LNCAP (cell line): ENCODE results near the gene MCM3.

Source experiments
- TF ChIP-seq, protein P1 (sequence below): fragments of 450-650 bp; IDR thresholded peaks from 2 replicates; pipeline ENCODE4 v1.5.1; 2017; ENCODE audit warnings: mild to moderate bottlenecking

Gene MCM3

DNA sequence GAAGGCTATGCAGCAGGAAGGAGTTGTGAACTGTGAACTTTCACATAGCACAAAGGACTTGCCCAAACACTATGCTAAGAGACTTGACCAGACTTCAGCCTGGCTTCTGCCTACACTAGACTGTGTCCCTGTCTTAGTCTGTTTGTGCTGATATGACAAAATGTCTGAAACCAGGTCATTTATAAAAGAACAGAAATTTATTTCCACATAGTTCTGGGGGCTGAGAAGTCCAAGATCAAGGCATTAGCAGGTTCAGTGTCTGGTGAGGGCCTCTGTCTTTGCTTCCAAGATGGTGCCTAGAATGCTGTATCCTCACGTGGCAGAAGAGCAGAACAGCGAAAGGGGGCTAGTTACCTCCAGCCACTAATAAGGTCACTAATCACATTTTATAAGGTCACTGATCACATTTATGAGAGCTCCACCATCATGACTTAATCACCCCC lies 16.0 kb upstream of the MCM3 start:
- TF ChIP-seq, protein P1, sequence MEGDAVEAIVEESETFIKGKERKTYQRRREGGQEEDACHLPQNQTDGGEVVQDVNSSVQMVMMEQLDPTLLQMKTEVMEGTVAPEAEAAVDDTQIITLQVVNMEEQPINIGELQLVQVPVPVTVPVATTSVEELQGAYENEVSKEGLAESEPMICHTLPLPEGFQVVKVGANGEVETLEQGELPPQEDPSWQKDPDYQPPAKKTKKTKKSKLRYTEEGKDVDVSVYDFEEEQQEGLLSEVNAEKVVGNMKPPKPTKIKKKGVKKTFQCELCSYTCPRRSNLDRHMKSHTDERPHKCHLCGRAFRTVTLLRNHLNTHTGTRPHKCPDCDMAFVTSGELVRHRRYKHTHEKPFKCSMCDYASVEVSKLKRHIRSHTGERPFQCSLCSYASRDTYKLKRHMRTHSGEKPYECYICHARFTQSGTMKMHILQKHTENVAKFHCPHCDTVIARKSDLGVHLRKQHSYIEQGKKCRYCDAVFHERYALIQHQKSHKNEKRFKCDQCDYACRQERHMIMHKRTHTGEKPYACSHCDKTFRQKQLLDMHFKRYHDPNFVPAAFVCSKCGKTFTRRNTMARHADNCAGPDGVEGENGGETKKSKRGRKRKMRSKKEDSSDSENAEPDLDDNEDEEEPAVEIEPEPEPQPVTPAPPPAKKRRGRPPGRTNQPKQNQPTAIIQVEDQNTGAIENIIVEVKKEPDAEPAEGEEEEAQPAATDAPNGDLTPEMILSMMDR, result no peak

DNA sequence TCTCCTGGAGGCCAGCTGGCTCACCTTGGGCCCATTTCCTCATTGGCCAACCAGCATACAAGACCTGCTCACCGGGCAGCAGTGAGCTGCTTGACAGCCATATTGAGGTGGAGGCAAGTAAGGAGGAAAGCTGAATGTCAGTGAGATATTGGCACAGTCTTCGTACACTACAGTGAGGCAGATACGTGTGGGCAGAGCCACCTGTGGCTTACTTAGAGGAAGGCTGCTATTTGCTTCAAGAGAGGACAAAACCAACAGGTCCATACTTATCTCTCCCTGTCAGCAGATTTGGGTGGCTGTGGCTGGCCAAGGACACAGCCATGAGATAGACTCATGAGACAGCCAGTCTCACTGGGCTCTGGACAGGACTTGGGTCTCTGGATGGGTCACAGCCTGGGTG lies 15.1 kb upstream of the MCM3 start:
- TF ChIP-seq, protein P1, result no peak

DNA sequence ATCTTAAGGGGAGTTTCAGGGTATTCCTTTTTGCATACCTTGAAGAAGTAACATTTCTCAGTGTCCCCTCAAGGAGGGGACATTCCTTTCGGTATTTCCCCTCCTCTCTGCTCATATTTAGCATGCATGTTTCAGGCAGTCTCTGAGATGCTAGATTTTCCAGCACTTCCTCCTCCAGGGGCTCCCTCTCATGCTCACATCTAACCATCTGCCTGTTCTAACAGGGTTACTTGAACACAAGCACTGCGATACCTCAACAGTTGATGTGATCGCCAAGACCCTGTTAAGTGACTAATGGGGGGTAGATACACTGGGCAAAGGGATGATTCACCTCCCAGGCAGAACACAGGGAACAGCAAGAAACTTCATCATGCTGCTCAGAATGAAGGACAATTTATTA lies 12.9 kb upstream of the MCM3 start:
- TF ChIP-seq, protein P1, result no peak

DNA sequence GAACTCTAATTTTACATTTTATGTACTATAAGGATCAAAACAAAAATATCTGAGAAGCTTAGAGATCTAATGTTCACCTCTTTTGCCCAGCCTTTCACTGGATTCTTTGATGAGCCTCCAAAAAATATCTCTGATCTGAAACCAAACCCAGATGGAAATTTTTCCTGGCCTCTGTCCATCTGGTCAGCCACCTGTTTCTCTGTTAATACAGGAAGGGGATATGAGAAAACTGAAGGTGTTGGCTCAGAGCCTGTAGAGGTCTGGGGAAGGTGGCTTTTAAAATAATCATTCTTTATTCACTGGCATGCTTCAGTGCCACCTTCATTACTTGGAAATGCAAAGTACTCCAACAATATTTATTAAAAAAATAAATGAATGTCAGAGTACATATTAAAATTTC lies 8.5 kb upstream of the MCM3 start:
- TF ChIP-seq, protein P1, result no peak

DNA sequence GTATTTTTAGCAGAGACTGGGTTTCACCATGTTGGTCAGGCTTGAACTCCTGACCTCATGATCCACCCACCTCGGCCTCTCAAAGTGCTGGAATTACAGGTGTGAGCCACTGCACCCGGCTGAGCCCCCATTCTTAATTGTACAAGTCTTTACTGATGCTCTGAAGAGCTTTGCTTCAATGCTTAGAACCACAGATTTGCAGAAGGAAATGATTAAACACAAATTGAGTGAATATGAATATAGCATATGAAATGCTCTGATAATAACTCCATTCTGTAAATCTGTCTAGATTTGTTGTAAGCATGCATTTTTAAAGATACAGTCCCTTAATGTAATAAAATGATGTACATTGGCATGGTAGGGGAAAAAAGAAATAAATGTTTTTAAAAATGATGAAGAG lies 4.3 kb upstream of the MCM3 start:
- TF ChIP-seq, protein P1, result no peak

DNA sequence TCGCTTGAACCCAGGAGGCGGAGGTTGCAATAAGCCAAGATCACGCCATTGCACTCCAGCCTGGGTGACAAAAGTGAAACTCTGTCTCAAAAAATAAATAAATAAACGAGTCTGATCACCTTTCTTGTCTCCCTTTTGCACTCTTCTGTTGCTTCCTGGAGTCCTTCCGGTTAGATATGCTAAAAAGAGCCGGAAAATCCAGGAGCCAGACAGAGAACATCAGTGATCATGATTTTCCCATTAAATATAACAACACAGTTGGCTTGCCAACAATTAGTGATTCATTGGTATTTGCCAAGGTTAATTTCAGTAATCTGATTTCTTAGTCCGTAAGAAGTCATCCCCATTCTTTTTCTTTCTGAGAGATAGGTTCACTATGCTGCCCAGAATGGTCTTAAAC lies 3.7 kb upstream of the MCM3 start:
- TF ChIP-seq, protein P1, result no peak

DNA sequence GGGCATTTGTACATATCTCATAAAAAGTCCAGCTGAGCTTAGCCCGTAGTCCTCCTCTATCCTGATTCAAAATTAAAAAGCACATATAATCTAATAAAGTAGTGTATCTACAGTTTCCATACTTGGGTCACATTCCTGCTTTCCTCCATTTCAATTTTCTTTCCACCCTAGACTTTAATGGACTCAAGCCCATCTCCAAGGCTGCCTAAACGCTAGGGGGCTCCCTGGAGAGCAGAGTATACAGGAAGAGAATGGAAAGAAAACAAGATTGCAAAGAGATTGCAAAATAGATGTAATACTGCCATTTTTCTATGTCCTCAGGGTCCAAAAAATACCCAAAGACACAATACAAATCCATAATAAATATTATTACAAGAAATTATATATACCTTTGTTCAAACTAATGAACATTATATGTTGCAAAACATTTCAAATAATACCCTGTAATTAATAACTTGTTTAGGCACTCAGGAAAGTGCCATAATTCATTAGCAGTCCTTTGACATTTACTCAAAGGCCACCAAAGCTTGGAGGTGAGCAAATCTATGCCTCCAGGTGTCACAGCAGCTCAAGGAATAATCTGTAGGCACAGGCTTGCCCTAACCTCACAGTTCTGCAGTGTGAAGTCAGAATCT lies 2.4 kb upstream of the MCM3 start:
- TF ChIP-seq, protein P1, result peak; percentile 73
